Uterus (tissue), 2 donors: Measurements from ENCODE around the gene FARS2.

Source experiments
- CTCF ChIP-seq, 4 experiments: fragments of 200-600 bp in 2 of 4; fragments of 450-650 bp in 2 of 4; sonication (generic) in 2 of 4; IDR thresholded peaks; one replicate each; pipeline ENCODE4 v1.5.1; 2016 to 2019; ENCODE audit warnings: antibody characterized with exemption in 4 of 4, mild to moderate bottlenecking in 2 of 4, moderate library complexity in 1 of 4
- POLR2A ChIP-seq, 2 donors: fragments of 450-650 bp; IDR thresholded peaks; one replicate each; pipeline ENCODE4 v1.6.1; 2016; ENCODE audit warnings: antibody characterized with exemption in 2 of 2, mild to moderate bottlenecking in 1 of 2, moderate library complexity in 1 of 2

GRCh38 chr6:5442916-5443315 is 181.6 kb downstream of the FARS2 start:
- TF ChIP-seq CTCF (IDR thresholded peaks at IDR 0.05) = no peak
- no peak for TF ChIP-seq POLR2A (IDR thresholded peaks at IDR 0.05)
